HG02981 (cell line): Measurements from ENCODE around the gene EPHX1.
A peak's percentile ranks its signal among the peaks of the same experiment; 100 is the strongest.
"Not testable (repeated sequence)": the region's sequence is repeated elsewhere in the genome, so short reads cannot be mapped to it uniquely, and the experiment has no call there.

Experiments used
- ATAC-seq: cut with Tn5 transposase; IDR thresholded peaks from one replicate; pipeline ENCODE4 v1.9.1; 2021; ENCODE audit warnings: mild to moderate bottlenecking, moderate library complexity; ENCODE audit not compliant: unreplicated experiment

Gene EPHX1

DNA sequence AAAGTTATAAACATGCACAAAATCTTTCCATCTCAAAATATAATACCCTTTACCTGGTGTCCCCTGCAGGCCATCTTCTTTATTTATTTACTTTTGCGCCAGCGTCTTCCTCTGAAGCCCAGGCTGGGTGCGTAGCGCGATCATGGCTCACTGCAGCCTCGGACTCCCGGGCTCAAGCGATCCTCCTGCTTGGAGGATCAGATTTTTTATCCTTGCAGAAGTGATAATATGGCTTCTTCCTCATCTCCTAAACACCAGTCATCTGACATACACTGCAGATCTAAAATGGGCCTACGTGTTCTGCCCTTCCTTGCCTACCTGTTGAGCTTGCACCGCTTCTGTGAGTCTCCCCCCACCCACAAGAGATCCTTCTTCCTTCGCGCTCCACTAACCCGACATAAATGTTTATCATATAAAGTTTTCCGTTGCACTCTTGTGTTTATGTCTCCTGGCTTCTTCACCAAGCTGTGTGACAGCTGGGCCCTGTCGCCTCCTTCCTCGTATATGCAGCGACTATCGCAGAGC, 32.8 kb upstream of the EPHX1 start:
- peak; percentile 4 for ATAC-seq

DNA sequence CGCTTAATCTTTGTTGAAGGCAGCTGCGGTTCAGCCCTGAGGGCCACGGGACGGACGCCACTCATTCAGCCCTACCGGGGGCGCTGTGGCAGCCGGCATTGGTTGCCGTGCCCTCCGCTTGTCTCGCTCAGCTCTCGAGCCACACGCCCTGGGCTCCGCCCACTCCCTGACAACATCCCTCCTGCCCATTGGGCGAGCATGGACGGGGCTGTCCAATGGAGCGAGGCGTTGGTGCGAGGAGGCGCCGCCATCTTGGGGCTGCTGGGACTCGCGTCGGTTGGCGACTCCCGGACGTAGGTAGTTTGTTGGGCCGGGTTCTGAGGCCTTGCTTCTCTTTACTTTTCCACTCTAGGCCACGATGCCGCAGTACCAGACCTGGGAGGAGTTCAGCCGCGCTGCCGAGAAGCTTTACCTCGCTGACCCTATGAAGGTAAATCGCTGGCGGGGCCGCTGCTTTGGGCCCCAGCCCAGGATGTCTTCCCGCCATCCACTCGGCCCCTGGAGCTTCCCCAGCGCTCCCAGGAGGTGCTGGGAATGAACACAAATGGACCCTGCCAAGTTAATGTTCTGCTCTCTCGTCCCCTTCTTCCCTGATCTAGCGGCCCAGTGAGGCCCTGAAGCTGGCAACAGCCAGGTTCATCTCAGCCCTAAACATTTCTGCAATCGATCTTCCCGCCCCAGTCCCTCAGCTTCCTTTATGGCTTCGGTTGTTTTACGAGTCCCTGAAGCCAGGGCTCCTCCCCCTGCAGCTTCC, 32.2 kb upstream of the EPHX1 start, which contains the start of gene SRP9:
TSS of gene SRP9 (plus strand) at position 244 of the 754 bp plus-strand sequence. CDS start at position 359, 115 bp downstream.
- peak; percentile 99 for ATAC-seq

DNA sequence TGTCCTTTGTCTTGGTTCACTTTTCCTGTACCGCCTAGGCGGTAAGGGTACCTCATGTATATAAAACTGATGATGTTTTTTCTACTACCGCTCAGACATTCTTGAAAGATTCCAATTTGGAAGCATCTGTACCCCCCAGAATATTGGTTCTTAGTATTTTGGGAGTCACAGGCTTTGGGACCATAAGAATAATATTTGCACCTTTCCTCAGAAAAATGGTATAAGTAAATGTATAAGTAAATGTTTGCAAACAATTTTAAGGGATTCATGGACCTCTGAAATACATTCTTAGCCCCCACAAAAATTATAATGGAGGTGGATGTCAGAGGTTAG, 31.6 kb upstream of the EPHX1 start:
- no peak for ATAC-seq

DNA sequence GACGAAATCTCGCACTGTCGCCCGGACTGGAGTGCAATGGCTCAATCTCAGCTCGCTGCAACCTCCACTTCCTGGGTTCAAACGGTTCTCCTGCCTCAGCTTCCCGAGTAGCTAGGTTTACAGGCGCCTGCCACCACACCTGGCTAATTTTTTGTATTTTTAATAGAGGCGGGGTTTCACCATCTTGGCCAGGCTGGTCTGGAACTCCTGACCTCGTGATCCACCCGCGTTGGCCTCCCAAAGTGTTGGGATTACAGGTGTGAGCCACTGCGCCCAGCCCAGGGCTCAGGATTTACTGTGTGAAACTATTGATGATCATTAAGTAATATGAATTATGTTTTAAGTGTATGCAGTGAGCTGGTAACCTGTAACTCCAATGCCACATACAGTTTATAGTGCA, 30.8 kb upstream of the EPHX1 start:
- ATAC-seq, result not testable (repeated sequence)

DNA sequence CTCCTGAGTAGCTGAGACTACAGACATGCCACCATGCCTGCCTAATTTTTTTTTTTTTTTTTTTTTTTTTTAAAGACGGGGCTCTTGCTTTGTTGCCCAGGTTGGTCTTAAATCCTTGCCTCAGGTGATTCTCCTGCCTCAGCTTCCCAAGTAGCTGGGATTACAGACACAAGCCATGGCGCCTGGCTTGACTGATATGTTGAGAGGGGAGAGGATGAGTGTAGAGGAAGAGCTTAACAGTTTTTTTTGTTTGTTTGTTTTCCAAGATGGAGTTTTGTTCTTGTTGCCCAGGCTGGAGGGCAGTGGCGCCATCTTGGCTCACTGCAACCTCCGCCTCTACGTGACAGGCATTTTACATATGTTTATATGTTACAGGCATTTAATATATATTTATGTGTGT, 29.8 kb upstream of the EPHX1 start:
- no peak for ATAC-seq

DNA sequence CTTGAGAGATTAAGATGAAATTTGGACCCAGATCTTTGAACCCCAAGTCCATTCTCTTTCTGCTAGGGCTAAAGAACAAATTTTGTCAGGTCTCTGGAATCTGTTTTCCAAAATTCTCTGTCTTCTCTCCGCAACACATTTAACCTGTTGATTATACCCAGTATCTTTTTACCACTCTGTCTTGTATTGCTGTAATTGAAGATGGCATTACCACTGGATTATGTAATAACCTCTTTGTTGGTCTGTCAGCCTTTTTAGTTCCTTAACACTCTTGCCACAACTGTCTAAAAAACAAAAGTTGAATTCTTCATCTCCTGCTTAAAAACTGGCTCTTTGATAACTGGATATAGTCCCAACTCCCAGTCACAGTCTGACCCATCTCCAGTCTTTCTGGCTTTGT, 29.3 kb upstream of the EPHX1 start:
- no peak for ATAC-seq

DNA sequence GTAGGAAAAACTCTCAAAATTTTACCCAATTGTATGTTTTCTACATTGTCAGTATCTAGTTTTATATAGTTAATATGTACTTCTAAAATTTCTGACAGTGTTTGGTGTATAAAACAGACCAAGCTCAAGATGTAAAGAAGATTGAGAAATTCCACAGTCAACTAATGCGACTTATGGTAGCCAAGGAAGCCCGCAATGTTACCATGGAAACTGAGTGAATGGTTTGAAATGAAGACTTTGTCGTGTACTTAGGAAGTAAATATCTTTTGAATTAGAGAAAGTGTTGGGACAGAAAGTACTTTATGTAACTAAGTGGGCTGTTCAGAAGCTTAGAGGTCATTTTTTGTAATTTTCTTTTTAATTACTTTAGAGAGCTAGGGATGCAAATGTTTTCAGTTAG, 20.8 kb upstream of the EPHX1 start:
- ATAC-seq, result not testable (repeated sequence)

DNA sequence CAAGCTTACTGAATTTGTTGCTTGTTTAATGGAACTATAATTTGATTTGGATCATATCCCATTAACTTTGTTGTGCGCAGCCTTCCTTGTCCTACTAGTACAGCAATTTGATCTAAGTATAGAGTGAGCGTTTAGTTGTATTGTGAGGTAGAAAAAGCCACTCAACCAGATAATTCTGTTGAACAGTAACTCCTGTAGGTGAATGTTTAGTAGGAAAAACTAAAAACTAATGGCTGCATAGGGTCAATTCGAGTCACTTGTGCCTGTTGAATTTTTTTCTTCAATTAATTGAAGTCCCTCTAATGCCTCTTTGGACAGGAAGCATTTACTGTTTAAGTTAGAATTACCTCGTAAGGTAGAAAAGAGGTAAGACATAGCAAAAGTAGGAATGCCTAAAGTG, 15.0 kb upstream of the EPHX1 start:
- ATAC-seq, result no peak

DNA sequence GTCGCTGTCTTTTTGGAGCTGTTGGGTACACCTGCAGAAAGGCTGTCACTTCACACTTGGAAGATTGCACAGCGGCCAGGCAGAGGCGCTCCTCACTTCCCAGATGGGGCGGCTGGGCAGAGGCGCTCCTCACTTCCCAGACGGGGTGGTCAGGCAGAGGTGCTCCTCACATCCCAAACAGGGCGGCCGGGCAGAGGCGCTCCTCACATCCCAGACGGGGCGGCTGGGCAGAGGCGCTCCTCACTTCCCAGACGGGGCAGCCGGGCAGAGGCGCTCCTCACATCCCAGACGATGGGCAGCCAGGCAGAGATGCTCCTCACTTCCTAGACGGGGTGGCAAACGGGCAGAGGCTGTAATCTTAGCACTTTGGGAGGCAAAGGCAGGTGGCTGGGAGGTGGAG, 13.8 kb upstream of the EPHX1 start:
- ATAC-seq, result not testable (repeated sequence)

DNA sequence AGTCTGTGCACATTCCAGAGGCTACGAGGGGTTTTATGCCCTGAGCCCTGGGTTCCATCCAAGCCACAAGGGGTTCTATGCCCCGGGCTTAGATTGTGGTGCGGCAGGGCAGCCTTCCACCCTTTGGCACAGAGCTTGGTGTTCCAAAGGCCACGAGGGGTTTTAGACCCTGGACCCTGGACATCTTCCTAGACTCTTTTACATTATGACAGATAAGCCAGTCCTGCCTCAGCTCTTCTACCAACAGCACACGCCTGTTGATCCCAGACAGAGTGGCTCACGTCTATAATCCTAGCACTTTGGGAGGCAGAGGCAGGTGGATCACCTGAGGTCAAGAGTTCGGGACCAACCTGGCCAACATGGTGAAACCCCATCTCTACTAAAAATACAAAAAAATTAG, 8.8 kb upstream of the EPHX1 start:
- ATAC-seq, result not testable (repeated sequence)

DNA sequence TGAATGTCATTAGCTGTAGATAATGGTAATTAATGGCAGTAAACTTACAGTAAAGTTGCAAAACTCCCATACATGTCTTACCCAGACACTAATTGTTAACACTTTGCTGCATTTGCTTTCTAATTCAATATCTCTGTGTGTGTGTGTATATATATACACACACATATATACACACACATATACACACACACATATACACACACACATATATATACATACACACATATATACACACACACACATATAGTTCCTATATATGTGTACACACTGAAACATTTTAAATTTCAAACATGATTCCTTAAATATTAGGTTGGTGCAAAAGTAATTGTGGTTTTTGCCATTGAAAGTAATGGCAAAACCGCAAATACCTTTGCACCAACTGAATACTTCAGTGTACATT, 3.7 kb upstream of the EPHX1 start:
- no peak for ATAC-seq

DNA sequence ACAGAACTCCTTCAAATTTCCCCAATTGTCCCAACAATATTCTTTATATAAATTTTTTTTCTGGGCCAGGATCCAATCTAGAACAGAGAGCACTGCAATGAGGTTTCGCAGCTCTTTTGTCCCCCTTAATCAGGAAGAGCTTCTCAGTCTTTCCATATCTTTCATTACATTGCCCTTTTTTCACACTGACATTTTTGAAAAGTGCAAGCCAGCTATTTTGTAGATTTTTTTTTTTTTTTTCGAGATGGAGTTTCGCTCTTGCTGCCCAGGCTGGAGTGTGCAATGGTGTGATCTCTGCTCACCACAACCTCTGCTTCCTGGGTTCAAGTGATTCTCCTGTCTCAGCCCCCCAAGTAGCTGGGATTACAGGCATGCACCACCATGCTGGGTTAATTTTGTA, 3.2 kb upstream of the EPHX1 start:
- not testable (repeated sequence) for ATAC-seq

DNA sequence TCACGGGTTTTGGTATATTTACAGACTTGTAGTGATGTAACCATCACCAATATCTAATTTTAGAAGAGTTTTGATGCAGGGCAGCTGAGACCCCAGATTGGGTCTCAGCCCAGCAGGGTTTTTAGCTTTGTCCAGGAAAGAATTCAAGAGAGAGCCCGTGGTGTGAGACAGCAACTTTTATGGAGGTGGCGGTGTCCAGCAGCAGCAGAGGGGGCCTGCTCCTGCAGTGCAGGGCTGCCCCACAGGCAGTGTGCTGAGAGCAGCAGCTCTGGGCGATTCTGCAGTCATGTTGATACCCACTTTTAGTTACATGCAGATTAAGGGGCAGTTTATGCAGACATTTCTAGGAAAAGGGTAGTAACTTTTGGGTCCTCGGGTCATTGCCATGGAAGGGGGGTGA, 1.8 kb upstream of the EPHX1 start:
- ATAC-seq, result no peak

DNA sequence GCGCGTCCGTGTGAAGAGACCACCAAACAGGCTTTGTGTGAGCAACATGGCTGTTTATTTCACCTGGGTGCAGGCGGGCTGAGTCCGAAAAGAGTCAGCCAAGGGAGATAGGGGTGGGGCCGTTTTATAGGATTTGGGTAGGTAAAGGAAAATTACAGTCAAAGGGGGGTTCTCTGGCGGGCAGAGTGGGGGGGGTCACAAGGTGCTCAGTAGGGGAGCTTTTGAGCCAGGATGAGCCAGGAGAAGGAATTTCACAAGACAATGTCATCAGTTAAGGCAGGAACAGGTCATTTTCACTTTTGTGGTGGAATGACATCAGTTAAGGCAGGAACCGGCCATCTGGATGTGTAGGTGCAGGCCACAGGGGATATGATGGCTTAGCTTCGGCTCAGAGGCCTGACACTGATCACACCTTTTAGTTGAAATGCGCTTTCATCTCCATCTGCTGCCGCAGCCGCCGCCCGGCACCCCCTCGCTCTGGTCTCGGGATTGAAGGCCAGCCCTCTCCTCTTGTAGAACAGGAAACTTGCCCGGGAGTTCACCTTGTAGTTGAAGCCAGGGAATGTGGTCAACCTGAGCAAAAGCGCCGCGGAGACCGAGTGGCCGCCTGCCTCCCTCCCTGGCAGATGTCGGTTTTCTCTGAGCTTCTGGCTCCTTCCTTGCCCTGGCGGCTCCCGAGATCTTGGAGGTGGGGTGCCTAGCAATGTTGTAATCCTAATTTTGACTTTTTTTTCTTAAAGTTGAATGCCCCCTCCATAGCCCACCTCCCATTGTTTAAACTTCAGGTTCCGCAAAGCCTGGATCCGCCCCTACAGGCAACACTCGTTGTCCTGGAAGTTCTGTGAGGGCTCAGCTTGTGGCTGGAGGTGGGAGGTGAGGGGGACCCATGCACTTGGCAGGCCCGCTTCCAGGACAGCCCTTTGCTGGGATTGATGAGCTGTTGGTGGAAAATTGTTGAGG, 935 bp downstream of the EPHX1 start:
- ATAC-seq, result not testable (repeated sequence)

DNA sequence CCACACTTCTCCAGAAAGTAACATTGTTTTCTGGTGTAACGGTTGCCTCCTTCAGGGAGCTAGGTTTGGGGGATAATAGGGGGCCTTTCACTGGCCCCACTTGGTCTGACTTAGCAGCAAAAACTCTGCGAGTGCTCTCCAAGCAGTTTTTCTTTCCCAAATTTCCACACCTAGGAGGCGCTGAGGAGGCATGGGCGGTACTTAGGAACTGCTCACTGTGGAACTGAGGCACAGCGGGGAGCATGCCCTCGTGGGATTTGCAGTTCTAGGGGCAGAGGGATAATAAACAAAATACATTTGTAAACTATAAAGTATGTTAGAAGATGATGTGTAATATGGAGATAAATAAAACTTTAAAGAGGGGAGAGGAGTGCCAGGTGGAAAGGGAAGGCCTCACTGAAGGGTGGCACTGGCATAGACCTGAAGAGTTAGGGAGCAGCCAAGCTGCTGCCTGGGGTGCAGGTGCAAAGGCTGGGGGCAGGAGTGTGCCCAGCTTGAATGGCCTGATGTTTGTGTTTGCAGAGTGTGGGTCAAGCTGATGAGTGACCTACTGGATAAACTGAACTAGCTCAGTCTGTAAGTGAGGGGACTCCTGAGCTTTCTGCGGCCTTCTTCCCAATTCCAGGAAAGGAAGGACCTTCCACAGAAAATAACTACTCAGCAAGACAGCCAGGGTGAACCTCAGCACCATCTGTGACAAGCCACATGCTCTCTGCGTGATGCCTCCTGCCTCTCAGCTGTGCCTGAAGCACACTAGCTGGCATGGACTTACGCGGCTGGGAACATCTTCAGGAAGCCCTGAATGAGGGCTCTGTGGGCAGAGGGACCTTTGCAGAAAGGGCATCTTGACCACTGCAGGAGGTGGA, 1.9 kb downstream of the EPHX1 start:
- no peak for ATAC-seq

DNA sequence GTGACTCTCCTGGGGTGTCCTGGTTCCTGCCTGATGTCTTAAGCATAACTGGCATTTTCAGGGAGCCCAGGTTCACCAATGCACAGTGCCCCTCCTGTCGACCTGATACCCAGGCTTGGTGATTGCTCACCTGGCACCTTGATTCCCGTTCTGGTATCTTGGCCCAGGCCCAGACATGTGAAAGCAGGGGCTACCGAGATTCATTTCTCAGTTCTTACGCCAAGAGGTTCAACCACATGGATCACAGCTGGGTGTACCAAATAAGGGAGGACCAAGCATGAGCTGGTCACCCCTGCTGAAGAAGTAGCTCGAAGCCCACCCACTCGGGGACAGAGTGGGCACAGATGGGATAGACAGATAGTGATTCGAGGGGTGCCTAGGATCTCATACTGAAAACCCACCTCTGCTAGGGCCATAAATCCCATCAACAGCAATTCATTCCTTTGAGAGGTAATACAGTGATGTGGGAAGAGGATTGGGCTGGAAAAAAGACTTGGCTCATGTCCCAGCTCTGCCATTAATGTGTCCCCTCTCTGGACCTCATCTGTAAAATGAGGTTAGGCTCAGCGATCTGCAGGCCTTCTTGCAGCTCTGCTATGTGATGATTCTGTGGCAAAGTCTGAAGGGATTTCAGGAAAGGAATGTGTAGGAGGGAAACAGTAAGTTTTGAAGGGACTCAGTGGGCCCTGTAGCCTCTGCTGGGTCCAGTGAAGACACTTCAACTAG, 2.7 kb downstream of the EPHX1 start:
- ATAC-seq, result no peak

DNA sequence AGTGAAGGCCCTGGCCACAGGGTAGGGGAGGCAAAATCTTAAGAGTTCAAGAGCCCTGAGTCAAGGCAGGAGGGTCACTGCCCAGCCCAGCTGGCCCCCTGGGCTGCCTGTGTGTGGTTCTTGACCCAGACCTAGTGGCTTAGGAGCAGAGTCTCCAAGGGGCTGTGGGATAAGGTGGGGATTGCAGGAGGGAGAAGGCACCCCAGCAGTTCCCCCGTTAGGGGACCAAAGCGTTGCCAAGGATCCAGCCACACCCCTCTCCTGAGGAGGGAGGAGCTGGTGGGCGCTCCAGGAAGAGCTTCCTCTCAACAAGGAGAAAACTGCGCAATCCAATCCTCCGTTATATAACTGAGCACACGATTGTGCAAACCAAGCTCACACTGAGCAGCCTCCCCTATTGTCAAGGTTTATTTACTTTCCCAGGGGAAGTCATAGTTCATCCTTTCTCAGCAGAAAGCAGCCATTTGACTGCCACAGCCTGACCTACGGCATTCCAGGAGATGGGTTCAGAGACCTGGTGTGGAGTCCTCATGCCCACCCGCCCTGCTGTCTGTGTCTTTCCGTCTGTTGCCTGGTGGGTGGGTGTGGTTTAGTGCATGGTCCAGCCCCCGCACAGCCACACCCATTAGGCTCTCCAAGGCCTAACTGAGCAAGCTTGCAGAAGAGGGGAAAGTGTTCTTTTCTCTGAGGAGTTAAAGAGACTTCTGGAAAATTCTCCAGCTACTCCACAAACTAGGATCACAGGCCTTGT, 3.5 kb downstream of the EPHX1 start:
- no peak for ATAC-seq

DNA sequence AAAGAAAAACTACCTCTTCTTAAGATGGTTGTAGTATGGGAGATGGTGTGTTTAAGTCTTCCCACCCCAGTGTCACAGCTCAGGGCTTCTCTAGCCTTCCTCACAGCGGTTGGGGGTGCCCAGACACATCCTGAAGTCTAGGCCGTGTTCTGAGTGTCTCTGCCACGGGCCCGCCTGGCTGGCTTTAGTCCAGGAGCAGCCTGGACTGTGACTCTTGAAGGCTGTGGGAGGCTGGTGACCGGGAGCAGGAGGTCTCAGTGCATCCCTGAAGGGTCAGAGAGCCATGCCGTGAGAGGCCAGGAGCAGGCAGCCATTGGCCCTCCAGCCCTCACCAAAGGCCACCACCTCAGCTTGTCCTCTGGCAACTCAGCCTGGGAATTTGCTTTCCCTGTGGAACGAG, 4.5 kb downstream of the EPHX1 start:
- ATAC-seq, result no peak

DNA sequence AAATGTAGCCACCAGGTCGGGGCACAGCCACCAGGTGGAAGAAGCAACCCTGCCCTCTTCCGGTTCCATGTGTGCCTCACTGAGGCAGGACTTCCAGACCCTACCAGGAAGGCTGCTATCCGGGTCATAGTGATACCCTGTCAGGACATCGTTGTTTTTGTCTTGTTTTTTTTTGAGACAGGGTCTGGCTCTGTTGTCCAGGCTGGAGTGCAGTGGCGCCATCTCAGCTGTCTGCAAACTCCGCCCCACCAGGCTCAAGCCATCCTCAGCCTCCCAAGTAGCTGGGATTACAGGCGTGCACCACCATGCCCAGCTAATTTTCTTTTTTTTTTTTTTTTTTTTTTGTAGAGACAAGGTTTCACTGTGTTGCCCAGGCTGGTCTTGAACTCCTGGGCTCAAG, 5.2 kb downstream of the EPHX1 start:
- ATAC-seq, result not testable (repeated sequence)
